Endothelial cell (in vitro differentiated cells): ENCODE measurements around the gene PGAM1. TPM values are rescaled to one million over a fixed set of nuclear protein-coding genes. Genes with fewer than 3 reads are reported as not detected.

Experiments
- DNase-seq: peaks from one replicate; pipeline ENCODE4 v3.0.0; 2021; ENCODE audit warnings: low spot score
- H3K27ac Mint-ChIP-seq: one replicate; pipeline ENCODE4 v1.8.0; 2021; ENCODE audit warnings: mixed read lengths, inconsistent platforms; ENCODE audit not compliant: unreplicated experiment
- H3K27me3 Mint-ChIP-seq: one replicate; pipeline ENCODE4 v1.8.0; 2021; ENCODE audit warnings: mild to moderate bottlenecking, moderate library complexity, mixed read lengths, inconsistent platforms; ENCODE audit not compliant: unreplicated experiment
- H3K36me3 Mint-ChIP-seq: one replicate; pipeline ENCODE4 v1.8.0; 2021; ENCODE audit warnings: mild to moderate bottlenecking, low read depth, mixed read lengths, inconsistent platforms; ENCODE audit not compliant: unreplicated experiment
- H3K4me1 Mint-ChIP-seq: one replicate; pipeline ENCODE4 v1.8.0; 2021; ENCODE audit warnings: mild to moderate bottlenecking, mixed read lengths, inconsistent platforms; ENCODE audit not compliant: unreplicated experiment
- H3K4me3 Mint-ChIP-seq: one replicate; pipeline ENCODE4 v1.8.0; 2021; ENCODE audit warnings: mild to moderate bottlenecking, mixed read lengths, inconsistent platforms; ENCODE audit not compliant: unreplicated experiment
- H3K9me3 Mint-ChIP-seq: one replicate; pipeline ENCODE4 v1.8.0; 2021; ENCODE audit warnings: mixed read lengths, inconsistent platforms; ENCODE audit not compliant: unreplicated experiment
- total RNA-seq: library from RNA; stranded (reverse); fragmentation: NEBNext Ultra II Directional; extraction: Animal tissue kit (Norgen Biotek cat#: 25700); gene quantifications from one replicate; pipeline ENCODE4 v1.2.1, GENCODE V29; 2021; ENCODE audit not compliant: unreplicated experiment
- TF ChIP-seq, protein P1 (sequence below): fragments of 200-600 bp; sonication (generic); IDR thresholded peaks from one replicate; pipeline ENCODE4 v1.5.0; 2021; ENCODE audit warnings: antibody characterized with exemption; ENCODE audit not compliant: unreplicated experiment

PGAM1 gene
- total RNA-seq, 1 donor from 2014 or later, result 291 TPM

DNA sequence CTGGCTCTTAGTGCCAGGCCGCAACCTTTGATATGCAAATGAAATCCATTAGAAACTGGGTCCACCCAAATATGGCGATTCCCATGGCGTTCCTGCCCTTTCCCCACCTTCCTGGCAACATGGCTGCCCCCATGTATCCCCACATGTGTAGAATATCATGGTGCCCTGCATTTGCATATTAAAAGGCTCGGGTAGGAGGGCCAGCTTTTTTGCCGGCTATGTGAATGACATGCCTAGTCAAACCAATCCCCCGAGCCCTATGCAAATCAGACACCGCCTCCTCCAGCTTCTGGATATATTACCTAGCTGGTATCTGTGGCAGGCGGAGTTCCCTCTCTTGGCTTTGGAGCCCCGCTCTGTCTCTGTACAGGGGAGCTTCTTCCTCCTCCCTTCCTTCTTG, 53.9 kb downstream of the PGAM1 start:
- Mint-ChIP-seq H3K9me3 (no peaks in the 10 kb centered on the region), H3K27me3 (peaks cover 3% of the 10 kb centered on the region), H3K4me3 (no peak overlapping the region), H3K36me3 (peaks cover 40% of the 10 kb centered on the region), H3K27ac (no peak overlapping the region), H3K4me1 (peaks cover 9% of the 10 kb centered on the region)
- no peak for DNase-seq
- TF ChIP-seq, protein P1, sequence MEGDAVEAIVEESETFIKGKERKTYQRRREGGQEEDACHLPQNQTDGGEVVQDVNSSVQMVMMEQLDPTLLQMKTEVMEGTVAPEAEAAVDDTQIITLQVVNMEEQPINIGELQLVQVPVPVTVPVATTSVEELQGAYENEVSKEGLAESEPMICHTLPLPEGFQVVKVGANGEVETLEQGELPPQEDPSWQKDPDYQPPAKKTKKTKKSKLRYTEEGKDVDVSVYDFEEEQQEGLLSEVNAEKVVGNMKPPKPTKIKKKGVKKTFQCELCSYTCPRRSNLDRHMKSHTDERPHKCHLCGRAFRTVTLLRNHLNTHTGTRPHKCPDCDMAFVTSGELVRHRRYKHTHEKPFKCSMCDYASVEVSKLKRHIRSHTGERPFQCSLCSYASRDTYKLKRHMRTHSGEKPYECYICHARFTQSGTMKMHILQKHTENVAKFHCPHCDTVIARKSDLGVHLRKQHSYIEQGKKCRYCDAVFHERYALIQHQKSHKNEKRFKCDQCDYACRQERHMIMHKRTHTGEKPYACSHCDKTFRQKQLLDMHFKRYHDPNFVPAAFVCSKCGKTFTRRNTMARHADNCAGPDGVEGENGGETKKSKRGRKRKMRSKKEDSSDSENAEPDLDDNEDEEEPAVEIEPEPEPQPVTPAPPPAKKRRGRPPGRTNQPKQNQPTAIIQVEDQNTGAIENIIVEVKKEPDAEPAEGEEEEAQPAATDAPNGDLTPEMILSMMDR, result no peak

GRCh38 chr10:97481071-97481470, 55.1 kb downstream of the PGAM1 start:
- H3K27ac Mint-ChIP-seq, result no peak overlapping the region
- no peak overlapping the region for H3K4me3 Mint-ChIP-seq
- H3K27me3 Mint-ChIP-seq, result peaks cover 3% of the 10 kb centered on the region
- peaks cover 9% of the 10 kb centered on the region for H3K4me1 Mint-ChIP-seq
- TF ChIP-seq, protein P1, result no peak
- DNase-seq, result no peak
- no peaks in the 10 kb centered on the region for H3K9me3 Mint-ChIP-seq
- peaks cover 36% of the 10 kb centered on the region for H3K36me3 Mint-ChIP-seq

GRCh38 chr10:97482381-97482780, 56.4 kb downstream of the PGAM1 start:
- Mint-ChIP-seq H3K4me3 (no peak overlapping the region), H3K4me1 (peaks cover 9% of the 10 kb centered on the region), H3K27ac (no peak overlapping the region), H3K27me3 (peaks cover 3% of the 10 kb centered on the region), H3K36me3 (peaks cover 31% of the 10 kb centered on the region), H3K9me3 (no peaks in the 10 kb centered on the region)
- TF ChIP-seq, protein P1, result no peak
- no peak for DNase-seq

Other genes with a start within 250 kb of the PGAM1 start
- gene SLIT1, start 240.2 kb upstream of the PGAM1 start, total RNA-seq, result 0.54 TPM
- 19.8 TPM for gene ARHGAP19, start 133.6 kb upstream of the PGAM1 start, total RNA-seq
- gene FRAT1, start 106.9 kb upstream of the PGAM1 start, total RNA-seq, result 8.0 TPM
- 25.6 TPM for gene FRAT2, start 91.5 kb upstream of the PGAM1 start, total RNA-seq
- 19.5 TPM for gene RRP12, start 24.9 kb upstream of the PGAM1 start, total RNA-seq
- gene EXOSC1, start 19.8 kb downstream of the PGAM1 start, total RNA-seq, result 36.0 TPM
- 45.0 TPM for gene ZDHHC16, start 20.0 kb downstream of the PGAM1 start, total RNA-seq
- gene MMS19, start 72.2 kb downstream of the PGAM1 start, total RNA-seq, result 127 TPM
- gene UBTD1, start 72.7 kb downstream of the PGAM1 start, total RNA-seq, result 78.0 TPM
- 0.33 TPM for gene ANKRD2, start 146.6 kb downstream of the PGAM1 start, total RNA-seq
- 0.85 TPM for gene HOGA1, start 158.2 kb downstream of the PGAM1 start, total RNA-seq
- not detected for gene C10orf62, start 163.5 kb downstream of the PGAM1 start, total RNA-seq
- gene MORN4, start 207.3 kb downstream of the PGAM1 start, total RNA-seq, result 10.9 TPM
- gene PI4K2A, start 214.5 kb downstream of the PGAM1 start, total RNA-seq, result 35.4 TPM